GM12878 (cell line): Measurements from ENCODE around the gene ACAP1. TPM values are rescaled to one million over a fixed set of nuclear protein-coding genes. Genes with fewer than 3 reads are reported as not detected.

Experiments
- ATAC-seq: fragments of 200-7000 bp; cut with Tn5 transposase; 3 replicates; pipeline ENCODE4 v1.9.1; 2020; ENCODE audit warnings: mild to moderate bottlenecking, moderate library complexity
- BruUV-seq: library from RNA; stranded (reverse); fragments of 400-500 nt; replicated peaks from 2 replicates; lab custom pipeline; 2021; lab: Mats Ljungman, UMichigan
- CTCF ChIA-PET: fragments of 300-600 bp; sonication (Branson Sonifier 250); formaldehyde crosslinking; extraction: SDS; loops from one replicate; lab custom pipeline; 2021; ENCODE audit warnings: inconsistent platforms; lab: Yijun Ruan, JAX
- POLR2A ChIA-PET: fragments of 350-600 bp; formaldehyde crosslinking; extraction: SDS; loops from one replicate; lab custom pipeline; 2021; ENCODE audit warnings: inconsistent platforms; lab: Charles Lee
- RAD21 ChIA-PET: fragments of 300-600 bp; sonication (Branson Sonifier 250); formaldehyde crosslinking; loops from one replicate; lab custom pipeline; 2023; ENCODE audit warnings: antibody characterized with exemption; ENCODE audit not compliant: unreplicated experiment; lab: Charles Lee
- SMC1A ChIA-PET: fragments of 300-600 bp; sonication (Branson Sonifier 250); formaldehyde crosslinking; loops from one replicate; lab custom pipeline; 2023; ENCODE audit not compliant: unreplicated experiment, uncharacterized antibody; lab: Charles Lee
- DNase-seq: peaks from one replicate; pipeline ENCODE4 v3.0.0-alpha.2; 2011; ENCODE audit warnings: low read depth, low spot score
- FAIRE-seq: peaks from 3 replicates; lab custom pipeline; 2011; peaks lifted over from hg19 to GRCh38; lab: Jason Lieb, UNC
- H2AFZ ChIP-seq: 2 replicates; pipeline ENCODE4 v1.6.0; 2011; ENCODE audit warnings: low read depth, low read length, control low read depth; ENCODE audit not compliant: control insufficient read depth
- H3K27ac ChIP-seq: 2 replicates; pipeline ENCODE4 v1.5.1; 2011; ENCODE audit warnings: control low read depth; ENCODE audit not compliant: control insufficient read depth, insufficient read depth
- H3K27me3 ChIP-seq, 2 experiments: replicated peaks in 1 of 2; 2 replicates each; pipeline versions ENCODE4 v1.6.0 to v1.6.1; 2011; ENCODE audit warnings: low read length in 1 of 2; ENCODE audit not compliant: control insufficient read depth in 2 of 2, insufficient read depth in 2 of 2
- H3K36me3 ChIP-seq, 2 experiments: 2 replicates each; pipeline ENCODE4 v1.5.1; 2011; ENCODE audit warnings: low read length in 1 of 2; ENCODE audit not compliant: control insufficient read depth in 2 of 2, insufficient read depth in 2 of 2
- H3K4me1 ChIP-seq: 2 replicates; pipeline ENCODE4 v1.6.1; 2011; ENCODE audit warnings: mild to moderate bottlenecking, low read length, moderate library complexity, mixed read lengths; ENCODE audit not compliant: control insufficient read depth, insufficient read depth
- H3K4me2 ChIP-seq: 2 replicates; pipeline ENCODE4 v1.6.0; 2011; ENCODE audit warnings: control low read depth; ENCODE audit not compliant: control insufficient read depth, insufficient read depth
- H3K4me3 ChIP-seq: fragments of 200-600 bp; sonication (generic); 2 replicates; pipeline ENCODE4 v1.5.1; 2016
- H3K79me2 ChIP-seq: 2 replicates; pipeline ENCODE4 v1.6.0; 2011; ENCODE audit warnings: low read length; ENCODE audit not compliant: control insufficient read depth, insufficient read depth
- H3K9ac ChIP-seq: 2 replicates; pipeline ENCODE4 v1.8.0; 2011; ENCODE audit warnings: low read length, control low read depth, mixed read lengths; ENCODE audit not compliant: control insufficient read depth, insufficient read depth
- H3K9me3 ChIP-seq: replicated peaks from 3 replicates; pipeline ENCODE4 v1.5.1; 2011; ENCODE audit warnings: mild to moderate bottlenecking, low read length; ENCODE audit not compliant: control insufficient read depth, insufficient read depth
- H4K20me1 ChIP-seq: 2 replicates; pipeline ENCODE4 v1.6.0; 2011; ENCODE audit not compliant: control insufficient read depth, insufficient read depth
- ASH2L ChIP-seq: fragments of 300-600, 200-600 bp; sonication (generic); IDR thresholded peaks from 2 replicates; pipeline ENCODE4 v1.6.1; 2017; ENCODE audit warnings: low read depth, mild to moderate bottlenecking, borderline replicate concordance
- BRCA1 ChIP-seq: IDR thresholded peaks from 2 replicates; pipeline ENCODE4 v1.6.1; 2011; ENCODE audit warnings: low read depth, low read length, improper control_type of control experiment
- CEBPB ChIP-seq, 2 experiments: fragments of 150-350 bp in 1 of 2; IDR thresholded peaks; 2 replicates each; pipeline ENCODE4 v1.6.1; 2012 to 2014; ENCODE audit warnings: low read depth in 2 of 2, low read length in 2 of 2, borderline replicate concordance in 1 of 2, inconsistent platforms in 1 of 2
- FOS ChIP-seq: IDR thresholded peaks from 3 replicates; pipeline ENCODE4 v1.6.1; 2011; ENCODE audit warnings: borderline replicate concordance; ENCODE audit not compliant: insufficient read length; ENCODE audit errors: extremely low read depth
- FOXM1 ChIP-seq: IDR thresholded peaks from 2 replicates; pipeline ENCODE4 v1.6.1; 2012; ENCODE audit warnings: low read depth, mild to moderate bottlenecking, inconsistent platforms, low read length, moderate library complexity
- GABPA ChIP-seq: IDR thresholded peaks from 2 replicates; pipeline ENCODE4 v1.6.1; 2014; ENCODE audit warnings: antibody characterized with exemption, low read depth, mild to moderate bottlenecking, inconsistent platforms
- JUND ChIP-seq: IDR thresholded peaks from 2 replicates; pipeline ENCODE4 v1.6.1; 2012; ENCODE audit warnings: low read depth, mild to moderate bottlenecking, low read length, improper control_type of control experiment, moderate library complexity
- MEF2B ChIP-seq: fragments of 450-650 bp; IDR thresholded peaks from 2 replicates; pipeline ENCODE4 v1.6.1; 2018; ENCODE audit warnings: mild to moderate bottlenecking, moderate library complexity; ENCODE audit not compliant: partially characterized antibody, poor library complexity, severe bottlenecking
- RAD21 ChIP-seq: IDR thresholded peaks from 2 replicates; pipeline ENCODE4 v1.6.1; 2011; ENCODE audit warnings: mild to moderate bottlenecking, low read depth, low read length, moderate library complexity; ENCODE audit not compliant: insufficient read depth
- RUNX3 ChIP-seq: IDR thresholded peaks from 2 replicates; pipeline ENCODE4 v1.6.1; 2012; ENCODE audit warnings: low read length, inconsistent platforms
- SIX5 ChIP-seq: IDR thresholded peaks from 2 replicates; pipeline ENCODE4 v1.6.1; 2011; ENCODE audit warnings: mild to moderate bottlenecking, low read depth, low read length, moderate library complexity; ENCODE audit not compliant: severe bottlenecking
- SMAD1 ChIP-seq: fragments of 450-650 bp; IDR thresholded peaks from 2 replicates; pipeline ENCODE4 v1.6.1; 2018; ENCODE audit warnings: mild to moderate bottlenecking, low read depth; ENCODE audit not compliant: partially characterized antibody
- SPI1 ChIP-seq: IDR thresholded peaks from 2 replicates; pipeline ENCODE4 v1.6.1; 2011; ENCODE audit warnings: low read depth, mild to moderate bottlenecking, low read length, moderate library complexity, borderline replicate concordance; ENCODE audit not compliant: insufficient read depth
- SUZ12 ChIP-seq: fragments of 200-600 bp; sonication (generic); IDR thresholded peaks from one replicate; pipeline ENCODE4 v1.6.1; 2018; ENCODE audit warnings: antibody characterized with exemption, mild to moderate bottlenecking; ENCODE audit not compliant: unreplicated experiment
- TAF1 ChIP-seq: IDR thresholded peaks from 2 replicates; pipeline ENCODE4 v1.6.1; 2011; ENCODE audit warnings: mild to moderate bottlenecking, low read depth, low read length, borderline replicate concordance
- TBL1XR1 ChIP-seq: IDR thresholded peaks from 2 replicates; pipeline ENCODE4 v1.6.1; 2012; ENCODE audit warnings: low read depth, low read length, improper control_type of control experiment
- ZNF384 ChIP-seq: IDR thresholded peaks from 2 replicates; pipeline ENCODE4 v1.6.1; 2012; ENCODE audit warnings: low read depth, mild to moderate bottlenecking, low read length, improper control_type of control experiment, borderline replicate concordance
- WGBS: methylation state at CpG from one replicate; pipeline ENCODE4 v1.1.6; 2016; ENCODE audit warnings: low lambda C conversion rate; ENCODE audit not compliant: insufficient replicate concordance, insufficient coverage; ENCODE audit errors: missing lambda C conversion rate; 5-methylcytosine and 5-hydroxymethylcytosine counted together
- in situ Hi-C: fragments of 300-500 bp; cut with MboI; formaldehyde crosslinking; loops from 9 replicates; pipeline ENCODE4 v1.14.3; 2018; ENCODE audit warnings: mixed read lengths
- intact Hi-C: fragments of 100-400 bp; cut with micrococcal nuclease; formaldehyde crosslinking; loops from one replicate; pipeline ENCODE4 v1.14.2; 2022; ENCODE audit not compliant: unreplicated experiment
- polyA plus RNA-seq, 11 experiments: library from polyadenylated mRNA; depleted of rRNA in 4 of 11; unstranded in 6 of 11; stranded (reverse) in 5 of 11; fragments of >200 nt; fragmentation: Nextera tagmentation in 4 of 11; fragmentation: Illumina TruSeq in 1 of 11; extraction: Ambion mirVana in 4 of 11; extraction: Trizol in 1 of 11; gene quantifications; 1 replicate in 1 of 11; 2 replicates in 10 of 11; pipeline versions ENCODE4 v1.2.1 to v1.2.3, GENCODE V29; 2011 to 2016; ENCODE audit warnings: inconsistent platforms in 2 of 11, missing spikeins in 2 of 11, low read depth in 1 of 11
- total RNA-seq, 4 experiments: library from RNA; depleted of rRNA in 3 of 4; stranded (reverse); fragments of >200 nt in 3 of 4; fragmentation: Illumina TruSeq in 1 of 4; extraction: Trizol in 1 of 4; gene quantifications; 2 replicates each; pipeline versions ENCODE4 v1.2.1 to v1.2.3, GENCODE V29; 2013 to 2021
- TF ChIP-seq, protein P1 (sequence below): fragments of 450-650 bp; formaldehyde crosslinking; IDR thresholded peaks from 2 replicates; pipeline ENCODE4 v1.4.0; 2020; ENCODE audit warnings: mild to moderate bottlenecking, moderate library complexity
- TF ChIP-seq, protein P2 (sequence below): fragments of 450-650 bp; formaldehyde crosslinking; IDR thresholded peaks from 2 replicates; pipeline ENCODE4 v1.5.0; 2022; ENCODE audit warnings: mild to moderate bottlenecking, missing genetic modification characterization

ACAP1 gene
- total and polyA plus RNA-seq, 10 of the 15 experiments (the other 5 are each of a cell fraction or from before 2014, with no cell fraction given), result 5.7 to 245 (median 118) TPM

DNA sequence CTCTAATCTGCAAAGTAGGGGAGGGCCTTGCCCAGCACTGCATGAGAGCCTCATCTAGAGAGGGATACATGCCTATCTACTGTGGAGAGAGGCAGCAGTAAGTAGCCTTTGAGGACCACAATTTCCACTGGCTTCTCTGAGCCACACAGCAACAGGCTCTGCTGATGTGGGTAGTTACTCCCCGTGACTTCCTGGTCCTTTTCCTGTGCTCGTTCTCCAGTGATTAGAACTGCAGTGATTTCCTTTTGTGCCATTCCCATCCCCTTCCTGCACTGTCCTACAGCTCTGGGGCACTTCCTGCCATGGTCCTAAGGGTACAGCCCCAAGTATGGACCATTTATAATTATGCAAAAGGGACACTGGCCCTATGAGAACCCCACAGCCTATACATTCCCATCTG, 55.0 kb downstream of the ACAP1 start:
- 87% methylated on average over 2 of the region's 2 CpGs for WGBS

More for the DNA sequence above, 55.0 kb downstream of the ACAP1 start:
- H2AFZ ChIP-seq, result no peak overlapping the region
- no peak overlapping the region for H3K4me3 ChIP-seq
- FAIRE-seq, result no peak
- no peaks in the 10 kb centered on the region for H3K4me1 ChIP-seq
- SMC1A ChIA-PET, result no interaction called here
- H3K9ac ChIP-seq, result no peak overlapping the region
- in situ Hi-C loops (no loop called here), intact Hi-C loops (no loop called here)
- no peak for ATAC-seq
- CTCF ChIA-PET, result no interaction called here
- no peak overlapping the region for H3K4me2 ChIP-seq
- DNase-seq, result no peak
- H4K20me1 ChIP-seq, result no peaks in the 10 kb centered on the region
- H3K27ac ChIP-seq, result no peak overlapping the region
- no peaks in the 10 kb centered on the region for H3K36me3 ChIP-seq
- RAD21 ChIA-PET, result no interaction called here
- TF ChIP-seq MEF2B (no peak), SMAD1 (no peak), FOXM1 (no peak), JUND (no peak), FOS (no peak), RUNX3 (no peak), GABPA (no peak), CEBPB (IDR thresholded peaks at IDR 0.05; ENCODE audit: borderline replicate concordance in 1 of 2, low read depth in 2 of 2, low read length in 2 of 2) (no peak), ASH2L (no peak), SUZ12 (no peak), RAD21 (no peak), BRCA1 (no peak), SIX5 (no peak), TAF1 (no peak), ZNF384 (no peak), TBL1XR1 (no peak), SPI1 (no peak)
- TF ChIP-seq, protein P1, sequence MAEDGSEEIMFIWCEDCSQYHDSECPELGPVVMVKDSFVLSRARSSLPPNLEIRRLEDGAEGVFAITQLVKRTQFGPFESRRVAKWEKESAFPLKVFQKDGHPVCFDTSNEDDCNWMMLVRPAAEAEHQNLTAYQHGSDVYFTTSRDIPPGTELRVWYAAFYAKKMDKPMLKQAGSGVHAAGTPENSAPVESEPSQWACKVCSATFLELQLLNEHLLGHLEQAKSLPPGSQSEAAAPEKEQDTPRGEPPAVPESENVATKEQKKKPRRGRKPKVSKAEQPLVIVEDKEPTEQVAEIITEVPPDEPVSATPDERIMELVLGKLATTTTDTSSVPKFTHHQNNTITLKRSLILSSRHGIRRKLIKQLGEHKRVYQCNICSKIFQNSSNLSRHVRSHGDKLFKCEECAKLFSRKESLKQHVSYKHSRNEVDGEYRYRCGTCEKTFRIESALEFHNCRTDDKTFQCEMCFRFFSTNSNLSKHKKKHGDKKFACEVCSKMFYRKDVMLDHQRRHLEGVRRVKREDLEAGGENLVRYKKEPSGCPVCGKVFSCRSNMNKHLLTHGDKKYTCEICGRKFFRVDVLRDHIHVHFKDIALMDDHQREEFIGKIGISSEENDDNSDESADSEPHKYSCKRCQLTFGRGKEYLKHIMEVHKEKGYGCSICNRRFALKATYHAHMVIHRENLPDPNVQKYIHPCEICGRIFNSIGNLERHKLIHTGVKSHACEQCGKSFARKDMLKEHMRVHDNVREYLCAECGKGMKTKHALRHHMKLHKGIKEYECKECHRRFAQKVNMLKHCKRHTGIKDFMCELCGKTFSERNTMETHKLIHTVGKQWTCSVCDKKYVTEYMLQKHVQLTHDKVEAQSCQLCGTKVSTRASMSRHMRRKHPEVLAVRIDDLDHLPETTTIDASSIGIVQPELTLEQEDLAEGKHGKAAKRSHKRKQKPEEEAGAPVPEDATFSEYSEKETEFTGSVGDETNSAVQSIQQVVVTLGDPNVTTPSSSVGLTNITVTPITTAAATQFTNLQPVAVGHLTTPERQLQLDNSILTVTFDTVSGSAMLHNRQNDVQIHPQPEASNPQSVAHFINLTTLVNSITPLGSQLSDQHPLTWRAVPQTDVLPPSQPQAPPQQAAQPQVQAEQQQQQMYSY, result no peak
- TF ChIP-seq, protein P2, sequence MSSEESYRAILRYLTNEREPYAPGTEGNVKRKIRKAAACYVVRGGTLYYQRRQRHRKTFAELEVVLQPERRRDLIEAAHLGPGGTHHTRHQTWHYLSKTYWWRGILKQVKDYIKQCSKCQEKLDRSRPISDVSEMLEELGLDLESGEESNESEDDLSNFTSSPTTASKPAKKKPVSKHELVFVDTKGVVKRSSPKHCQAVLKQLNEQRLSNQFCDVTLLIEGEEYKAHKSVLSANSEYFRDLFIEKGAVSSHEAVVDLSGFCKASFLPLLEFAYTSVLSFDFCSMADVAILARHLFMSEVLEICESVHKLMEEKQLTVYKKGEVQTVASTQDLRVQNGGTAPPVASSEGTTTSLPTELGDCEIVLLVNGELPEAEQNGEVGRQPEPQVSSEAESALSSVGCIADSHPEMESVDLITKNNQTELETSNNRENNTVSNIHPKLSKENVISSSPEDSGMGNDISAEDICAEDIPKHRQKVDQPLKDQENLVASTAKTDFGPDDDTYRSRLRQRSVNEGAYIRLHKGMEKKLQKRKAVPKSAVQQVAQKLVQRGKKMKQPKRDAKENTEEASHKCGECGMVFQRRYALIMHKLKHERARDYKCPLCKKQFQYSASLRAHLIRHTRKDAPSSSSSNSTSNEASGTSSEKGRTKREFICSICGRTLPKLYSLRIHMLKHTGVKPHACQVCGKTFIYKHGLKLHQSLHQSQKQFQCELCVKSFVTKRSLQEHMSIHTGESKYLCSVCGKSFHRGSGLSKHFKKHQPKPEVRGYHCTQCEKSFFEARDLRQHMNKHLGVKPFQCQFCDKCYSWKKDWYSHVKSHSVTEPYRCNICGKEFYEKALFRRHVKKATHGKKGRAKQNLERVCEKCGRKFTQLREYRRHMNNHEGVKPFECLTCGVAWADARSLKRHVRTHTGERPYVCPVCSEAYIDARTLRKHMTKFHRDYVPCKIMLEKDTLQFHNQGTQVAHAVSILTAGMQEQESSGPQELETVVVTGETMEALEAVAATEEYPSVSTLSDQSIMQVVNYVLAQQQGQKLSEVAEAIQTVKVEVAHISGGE (CRISPR knock-in tag), result no peak
- no peaks in the 10 kb centered on the region for H3K9me3 ChIP-seq
- no peaks in the 10 kb centered on the region for H3K27me3 ChIP-seq
- peaks cover 2% of the 10 kb centered on the region for H3K79me2 ChIP-seq
- no TSS peak for BruUV-seq
- POLR2A ChIA-PET, result no interaction called here
